Left lobe of liver (tissue), 2 donors: Measurements from ENCODE around the gene CD81. TPM values are rescaled to one million over a fixed set of nuclear protein-coding genes. Genes with fewer than 3 reads are reported as not detected.

Source experiments
- ATAC-seq: fragments of 200-7000 bp; cut with Tn5 transposase; one replicate; pipeline ENCODE4 v1.9.1; 2020; ENCODE audit warnings: mild to moderate bottlenecking, moderate library complexity
- DNase-seq: peaks from one replicate; pipeline ENCODE4 v3.0.0-alpha.2; 2020; ENCODE audit warnings: low spot score
- total RNA-seq: library from RNA; stranded (reverse); gene quantifications from one replicate; pipeline ENCODE4 v1.2.1, GENCODE V29; 2021
- donor health status: DM: no; HTN: no; CAD: no; lungs with moderate emphysema.
- donor health status: DM: no; HTN: yes; CAD: no.

The CD81 gene
- total RNA-seq, 1 donor from 2014 or later = 564 TPM

- ATAC-seq = no peak
- DNase-seq = no peak
These were observed 41.0 kb downstream of the CD81 start for GRCh38 chr11:2417856-2418692.

DNA sequence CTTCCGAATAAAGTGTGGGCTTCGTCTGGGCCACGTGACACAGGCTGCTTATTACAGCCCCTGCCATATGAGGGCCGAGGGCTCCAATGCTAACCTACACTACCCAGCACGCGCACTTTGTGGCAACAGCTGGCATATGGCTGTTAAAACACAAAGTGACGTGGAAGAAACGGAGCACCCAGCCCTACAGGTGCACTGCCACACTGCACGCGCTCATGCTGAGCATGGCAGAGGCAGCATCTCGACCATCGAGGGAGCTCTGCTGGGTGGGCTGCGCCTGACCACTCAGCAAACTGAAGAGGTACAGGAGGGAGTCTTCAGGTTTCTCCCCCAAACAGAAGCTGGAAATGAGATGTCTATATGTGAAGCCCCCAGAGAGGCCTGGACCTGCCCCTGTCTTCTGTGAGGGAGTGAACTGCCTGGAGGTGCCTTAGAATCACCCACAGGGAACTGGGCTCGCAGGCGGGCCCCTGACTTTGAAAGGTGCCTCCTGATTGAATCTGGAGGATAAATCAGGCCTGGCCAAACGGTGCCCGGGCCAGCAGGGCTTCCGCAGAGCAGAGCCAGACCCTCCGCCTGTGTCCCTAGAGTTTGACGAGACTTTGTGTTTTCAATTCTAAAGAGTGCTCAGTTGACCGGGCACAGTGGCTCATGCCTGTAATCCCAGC is 41.7 kb downstream of the CD81 start:
- no peak for DNase-seq
- no peak for ATAC-seq

- peak; percentile 81 for ATAC-seq
- DNase-seq = peak; percentile 73
These were observed 42.8 kb downstream of the CD81 start for GRCh38 chr11:2419638-2420501.

DNA sequence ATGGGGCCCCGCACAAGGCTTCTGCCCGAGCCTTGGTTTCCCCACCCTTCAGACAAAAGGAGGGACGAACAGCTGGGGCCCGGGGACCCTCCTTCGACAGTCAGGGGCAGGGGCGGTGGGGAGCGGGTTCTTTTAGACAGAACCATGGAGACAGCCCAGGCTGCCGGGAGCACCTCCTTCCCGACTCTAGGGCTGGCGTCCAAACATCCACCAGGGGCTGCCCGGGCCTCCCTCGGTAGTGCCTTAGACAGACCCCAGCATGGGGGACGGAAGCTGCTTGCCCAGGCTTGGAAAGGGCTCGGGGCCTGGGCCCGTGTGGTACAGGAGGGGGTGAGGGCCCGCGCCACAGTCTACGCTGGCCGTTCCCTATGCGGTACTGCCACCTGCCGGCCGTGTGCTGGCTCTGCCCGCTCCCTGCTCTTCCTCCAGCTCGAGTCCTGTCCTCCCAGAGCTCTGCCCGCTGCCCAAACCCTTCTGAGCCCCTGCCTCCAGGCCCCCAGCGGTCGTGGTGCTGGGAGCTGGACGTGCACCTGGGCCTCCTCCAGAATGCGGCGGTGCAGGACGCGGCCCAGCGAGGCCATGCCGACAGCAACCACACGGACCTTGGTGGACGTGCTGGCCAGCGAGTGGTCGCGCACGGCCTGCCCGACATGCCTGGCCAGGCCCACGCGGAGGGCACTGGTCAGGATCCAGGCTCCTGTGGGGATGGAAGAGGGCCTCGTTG is 43.6 kb downstream of the CD81 start:
- ATAC-seq = peak; percentile 93

DNA sequence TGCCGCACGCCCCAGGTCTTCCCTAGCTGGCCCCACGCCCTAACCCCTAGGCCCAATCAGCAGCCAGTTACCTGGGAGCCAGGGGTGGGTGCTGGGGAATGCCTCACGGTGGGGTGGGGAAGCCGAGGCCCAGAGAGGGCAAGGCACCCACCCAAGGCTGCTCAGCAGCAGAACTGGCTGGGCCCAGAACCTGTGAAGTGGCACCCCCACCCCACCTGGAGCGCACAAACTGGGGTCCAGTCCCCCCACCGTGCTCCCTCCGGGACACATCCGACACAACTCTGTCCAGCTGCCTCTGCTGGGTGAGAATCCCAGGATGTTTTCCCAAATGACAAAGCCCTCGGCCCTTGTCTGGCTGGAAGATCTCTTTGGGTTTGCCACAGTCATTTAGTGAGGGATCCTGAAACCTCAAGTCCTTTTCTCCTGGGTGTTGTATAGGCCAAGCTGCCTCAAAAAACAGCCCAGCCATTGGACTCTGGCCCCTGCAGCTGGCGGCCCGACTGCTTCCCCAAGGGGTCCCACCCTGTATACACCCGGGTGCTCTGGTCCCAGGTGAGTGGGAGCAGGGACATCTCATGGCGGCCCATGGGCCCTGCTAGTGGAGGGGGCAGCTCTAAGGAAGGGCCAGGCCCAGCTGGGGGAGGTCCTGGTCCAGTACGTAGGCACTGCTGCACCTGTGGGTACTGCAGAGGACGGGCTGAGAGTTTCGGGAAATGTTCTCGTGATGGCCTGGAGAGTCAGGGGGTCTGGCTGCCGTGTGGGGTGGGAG is 44.3 kb downstream of the CD81 start:
- DNase-seq = no peak
- no peak for ATAC-seq

More for the DNA sequence above, 43.6 kb downstream of the CD81 start:
- DNase-seq = peak; percentile 65

DNA sequence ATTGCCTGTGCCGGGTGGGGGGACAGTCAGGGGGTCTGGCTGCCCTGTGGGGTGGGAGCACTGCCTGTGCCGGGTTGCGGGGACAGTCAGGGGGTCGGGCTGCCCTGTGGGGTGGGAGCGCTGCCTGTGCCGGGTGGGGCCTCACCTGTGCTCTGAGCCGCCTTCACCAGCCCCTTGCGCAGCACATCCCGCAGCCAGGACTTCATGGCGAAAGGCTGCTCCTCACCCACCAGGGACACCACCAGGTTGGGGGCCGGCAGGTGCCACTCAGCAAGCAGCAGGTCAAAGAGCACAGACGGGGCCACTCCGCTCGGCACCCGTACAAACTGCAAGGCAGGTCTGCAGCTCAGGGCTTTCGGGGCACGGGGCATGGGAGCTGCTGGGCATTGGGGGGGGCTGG is 44.9 kb downstream of the CD81 start:
- DNase-seq (no peak), ATAC-seq (no peak)

DNA sequence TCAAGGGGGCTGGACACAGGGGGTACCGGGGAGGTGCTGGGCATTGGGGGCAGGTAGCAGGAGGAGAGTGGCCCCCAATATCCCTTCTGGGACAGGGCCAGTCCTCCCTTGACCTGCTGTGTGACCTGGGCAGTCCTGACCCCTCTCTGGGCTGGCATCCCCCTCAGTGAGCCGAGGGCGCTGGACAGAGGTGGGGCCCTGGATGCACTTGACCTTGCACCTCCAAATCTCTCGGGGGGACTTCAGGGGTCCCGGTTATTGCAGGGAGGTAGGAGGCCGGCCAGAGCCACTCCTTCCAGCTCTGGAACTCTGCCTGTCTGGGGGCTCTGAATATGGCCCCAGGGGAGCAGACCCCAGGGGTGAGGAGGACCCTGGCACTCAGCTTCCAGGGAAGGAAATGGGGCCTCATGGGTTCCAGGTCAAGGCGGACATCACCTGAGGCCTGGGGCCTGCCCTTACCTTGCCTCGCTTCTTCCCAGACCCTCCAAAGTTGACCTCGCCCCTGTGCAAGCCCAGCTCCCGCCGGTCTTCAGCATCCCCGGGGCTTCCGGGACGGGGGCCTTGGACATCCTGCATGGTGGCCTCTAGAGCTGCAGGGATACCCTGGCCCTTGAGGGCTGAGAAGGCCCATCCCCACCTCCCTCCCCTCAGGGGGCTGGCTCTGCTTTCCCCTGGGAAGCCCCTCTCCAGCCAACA is 45.5 kb downstream of the CD81 start:
- DNase-seq = no peak

DNA sequence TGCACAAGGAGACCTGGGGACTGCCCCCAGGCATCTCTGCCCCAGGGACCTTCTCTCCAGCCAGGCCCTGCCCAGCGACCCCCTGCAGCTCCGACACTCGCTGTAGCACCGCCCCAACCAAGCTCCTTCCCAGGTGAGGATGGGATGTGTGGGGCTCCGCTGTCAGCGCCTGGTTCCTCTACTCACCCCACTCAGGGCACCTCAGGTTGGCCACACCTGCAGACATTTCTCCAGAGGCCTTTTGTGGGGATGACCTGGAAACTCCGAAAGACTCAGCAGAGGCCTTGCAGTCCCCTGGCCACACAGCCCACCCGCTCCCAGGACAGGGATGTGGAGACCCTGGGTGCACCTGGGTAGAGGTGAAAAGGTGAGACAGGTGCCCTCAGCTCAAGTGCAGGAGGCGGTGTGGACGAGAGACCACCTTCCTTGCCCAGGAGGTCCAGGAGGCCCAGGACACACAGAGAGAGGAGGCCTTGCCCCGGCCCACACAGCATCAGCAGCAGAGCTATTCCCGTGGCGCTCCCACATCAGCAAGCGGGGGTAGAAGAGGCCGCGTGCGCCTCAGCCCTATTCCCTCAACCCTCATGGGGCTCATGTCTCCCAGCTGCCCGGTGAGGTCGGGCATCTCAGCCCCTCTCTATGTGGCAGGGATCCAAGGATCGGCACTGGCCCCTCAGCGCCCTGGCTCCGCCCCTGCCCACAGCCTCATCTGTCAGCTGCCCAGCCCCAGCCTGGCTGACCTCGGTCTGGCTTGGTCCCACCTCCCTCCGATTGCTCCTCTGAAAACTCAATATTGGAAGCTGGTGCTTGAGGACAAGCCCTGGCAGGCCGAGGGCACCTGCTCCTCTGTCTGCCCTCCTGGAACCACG is 46.3 kb downstream of the CD81 start:
- DNase-seq (no peak), ATAC-seq (no peak)

More for the DNA sequence above, 45.5 kb downstream of the CD81 start:
- no peak for ATAC-seq

DNA sequence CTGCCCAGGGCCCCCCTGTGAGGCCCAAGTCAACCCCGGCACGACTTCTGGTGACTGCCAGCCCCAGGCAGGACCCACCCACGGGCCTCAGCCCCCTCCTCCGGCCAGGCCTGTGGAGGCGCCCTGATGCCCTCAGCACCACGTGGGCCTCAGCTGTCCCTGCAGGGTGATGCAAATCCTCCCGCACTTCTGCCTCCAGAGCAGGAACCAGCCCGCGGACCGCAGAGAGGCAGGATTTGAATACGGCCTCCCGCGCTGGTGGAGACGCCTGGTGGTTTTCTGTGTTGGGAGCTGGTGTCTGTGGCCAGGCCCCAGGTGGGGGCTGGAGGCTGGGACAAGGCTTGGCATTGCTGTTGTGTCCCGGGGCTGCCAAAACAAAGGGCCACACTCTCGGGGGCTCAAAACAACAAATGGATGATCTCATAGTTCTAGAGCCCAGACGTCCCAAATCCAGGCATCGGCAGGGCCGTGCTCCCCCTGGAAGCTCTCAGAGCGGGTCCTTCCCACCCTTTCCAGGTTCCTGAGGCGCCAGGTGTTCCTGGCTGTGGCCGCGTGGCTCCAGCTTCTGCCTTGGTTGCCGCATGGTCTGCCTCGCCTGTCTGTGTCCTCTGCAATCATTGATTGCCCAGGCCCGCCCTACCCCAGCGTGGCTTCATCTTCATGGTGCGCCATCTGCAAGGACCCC is 47.8 kb downstream of the CD81 start:
- no peak for DNase-seq

DNA sequence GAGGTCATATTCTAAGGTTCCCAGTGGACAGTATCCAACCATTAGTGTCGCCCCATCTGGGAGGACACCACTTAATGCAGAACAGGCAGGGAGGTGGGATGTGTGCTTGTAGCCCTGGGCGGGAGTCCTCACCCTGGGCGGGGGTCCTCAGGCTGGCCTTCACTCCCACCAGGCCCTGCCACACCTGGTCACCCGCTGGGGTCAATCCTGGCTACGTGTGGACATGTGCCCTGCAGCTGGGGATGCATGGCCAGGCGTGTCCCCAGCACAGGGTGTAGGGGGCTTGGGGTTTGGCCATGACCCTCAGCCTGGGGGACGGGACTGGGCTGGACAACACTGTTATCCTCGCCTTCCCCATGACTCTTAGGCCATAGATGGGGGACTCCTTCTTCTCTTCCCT is 48.4 kb downstream of the CD81 start:
- ATAC-seq (no peak), DNase-seq (no peak)

More for the DNA sequence above, 47.8 kb downstream of the CD81 start:
- no peak for ATAC-seq

DNA sequence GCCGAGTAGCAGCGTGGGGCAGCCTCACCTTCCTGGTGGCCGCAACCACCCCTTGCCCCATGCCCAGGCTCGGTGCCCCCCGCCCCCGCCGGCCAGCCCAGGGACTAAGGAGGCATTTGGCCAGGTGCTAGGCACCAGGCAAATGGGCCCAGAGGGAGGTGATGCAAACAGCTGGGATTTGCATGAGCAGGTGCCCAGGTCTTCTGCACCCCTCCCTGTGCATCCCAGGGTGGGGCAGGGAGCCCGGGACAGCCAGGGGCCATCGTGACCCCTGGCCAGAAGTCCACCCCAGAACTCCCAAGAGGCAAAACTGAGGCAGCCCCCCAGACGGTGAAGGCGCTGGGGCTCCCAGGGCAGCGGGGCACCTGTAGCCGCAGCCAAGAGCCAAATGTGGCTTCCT is 49.1 kb downstream of the CD81 start:
- no peak for ATAC-seq
- DNase-seq = no peak

GRCh38 chr11:2426826-2427521 is 49.9 kb downstream of the CD81 start:
- DNase-seq (no peak), ATAC-seq (no peak)

- ATAC-seq (peak; percentile 6), DNase-seq (no peak)
These were observed 50.7 kb downstream of the CD81 start for GRCh38 chr11:2427721-2428321.

GRCh38 chr11:2428322-2428795 is 51.2 kb downstream of the CD81 start:
- DNase-seq = peak; percentile 76
- peak; percentile 89 for ATAC-seq

GRCh38 chr11:2431395-2431794 is 54.3 kb downstream of the CD81 start:
- ATAC-seq (no peak), DNase-seq (no peak)

DNA sequence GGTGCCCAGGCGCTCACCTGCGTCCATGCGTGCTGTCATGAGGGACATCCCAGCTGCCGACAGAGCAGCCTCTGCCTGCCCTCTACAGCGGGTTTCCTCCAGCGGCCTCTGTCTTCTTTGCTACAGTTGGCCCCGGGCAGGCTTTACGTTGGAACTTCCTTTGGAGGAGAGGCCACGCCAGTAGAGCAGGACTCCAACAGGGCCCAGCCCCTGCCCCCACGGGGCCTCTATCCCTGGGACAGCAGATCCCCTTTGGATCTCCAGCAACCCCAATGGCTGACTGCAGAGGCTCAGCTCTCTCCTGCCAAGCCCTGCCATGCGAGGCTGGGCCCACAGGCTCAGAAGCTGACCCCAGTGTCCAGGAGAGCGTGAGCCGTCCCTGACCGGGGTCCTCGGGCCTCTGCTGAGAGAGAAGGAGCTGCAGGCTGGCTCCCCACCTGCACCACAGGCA is 55.1 kb downstream of the CD81 start:
- no peak for ATAC-seq
- no peak for DNase-seq
